GM11168 (cell line): ENCODE measurements around the gene C15orf39.
"Not testable (repeated sequence)": the region's sequence is repeated elsewhere in the genome, so short reads cannot be mapped to it uniquely, and the experiment has no call there.

Experiments
- in situ Hi-C: fragments of 300-500 bp; cut with MboI; formaldehyde crosslinking; loops from one replicate; pipeline ENCODE4 v1.12.0; 2022; ENCODE audit warnings: low sequenced_read_pairs; ENCODE audit not compliant: unreplicated experiment

Gene C15orf39

DNA sequence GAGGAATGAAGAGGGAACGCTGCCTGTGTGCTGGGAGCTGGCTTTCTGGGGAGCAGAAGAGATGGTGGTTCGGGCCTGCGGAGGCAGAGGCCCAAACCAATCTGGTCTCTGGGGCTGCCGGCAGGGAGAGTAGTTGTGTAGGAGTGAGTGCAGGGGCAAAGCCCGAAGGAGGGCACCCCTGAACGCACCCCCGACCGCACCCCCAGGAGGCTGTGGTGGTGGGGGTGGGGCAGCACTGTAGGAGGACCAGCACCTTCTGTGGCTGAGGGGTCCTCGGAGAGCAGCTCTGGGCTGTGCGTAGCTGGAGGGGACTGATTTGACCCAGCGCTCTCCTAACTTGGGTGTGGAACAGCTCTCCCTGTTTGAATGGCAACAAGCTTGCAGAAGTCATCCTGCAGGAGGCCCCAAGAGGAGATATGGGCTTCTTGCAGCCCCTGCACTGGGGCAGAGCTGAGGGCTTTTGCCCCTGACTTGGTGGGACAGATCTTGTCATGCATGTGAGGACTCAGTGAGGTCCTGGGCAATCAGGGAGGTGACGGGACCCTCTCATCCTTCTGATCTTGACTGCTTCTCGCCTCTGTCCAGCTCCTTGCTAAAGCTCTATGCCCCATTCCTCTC, 26.1 kb downstream of the C15orf39 start:
- in situ Hi-C loops: no loop called here

DNA sequence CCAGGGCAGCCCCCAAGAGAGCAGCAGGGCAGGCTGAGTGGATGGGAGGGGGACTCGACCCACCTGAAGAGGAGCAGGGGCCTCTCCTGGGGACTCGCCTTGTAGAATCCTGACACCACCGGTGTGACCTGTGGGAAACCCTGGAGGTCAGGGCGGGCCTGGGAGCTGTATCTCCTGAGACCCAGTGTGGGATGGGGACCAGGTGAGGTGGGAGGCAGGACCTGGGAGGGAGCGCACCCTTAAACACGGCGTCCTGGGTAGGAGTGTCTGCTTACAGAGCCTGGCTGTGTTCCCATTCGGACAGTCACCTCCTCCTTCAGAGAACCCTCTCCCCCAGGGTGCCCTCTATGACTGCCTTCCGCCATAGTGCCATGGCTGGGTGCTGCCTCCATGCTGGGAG, 27.1 kb downstream of the C15orf39 start:
- in situ Hi-C loops: no loop called here

DNA sequence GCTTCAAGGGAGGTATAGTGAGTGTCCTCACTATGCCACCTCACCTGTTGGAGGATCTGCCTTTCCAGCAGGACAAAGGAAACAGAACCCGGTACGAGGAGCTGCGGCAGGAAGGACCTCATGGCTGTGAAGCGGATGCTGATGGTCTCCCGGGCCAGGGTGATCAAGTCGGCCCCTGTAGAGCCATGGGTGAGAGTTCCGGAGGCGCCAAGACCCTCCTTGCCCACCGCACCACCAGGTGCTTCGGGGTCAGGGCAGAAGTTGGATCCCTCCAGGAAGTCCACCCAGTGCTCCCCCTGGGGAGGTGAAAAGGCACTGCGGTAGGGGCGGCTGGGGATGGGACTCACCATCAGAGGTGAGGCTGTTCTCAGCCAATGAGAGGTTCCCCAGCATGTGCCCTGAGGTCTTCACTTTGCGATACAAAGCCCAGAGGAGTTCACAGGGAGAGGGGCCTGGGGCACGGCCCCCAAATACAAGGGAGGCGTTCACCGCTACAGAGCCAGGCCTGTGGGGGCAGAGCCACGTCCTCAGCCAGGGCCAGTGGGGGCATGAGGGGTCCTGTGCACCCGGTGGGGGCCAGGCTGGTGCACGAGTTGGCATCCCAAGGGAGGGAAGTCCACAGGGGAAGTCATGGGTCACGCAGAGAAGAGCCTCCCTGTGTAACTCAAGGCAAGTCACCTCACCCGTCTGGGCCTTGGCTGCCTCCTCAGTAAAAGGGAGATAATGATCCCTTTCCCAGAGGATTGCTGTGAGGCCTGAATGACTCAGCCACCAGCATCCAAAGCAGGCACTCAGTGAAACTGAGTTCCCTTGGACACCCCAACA, 27.7 kb downstream of the C15orf39 start:
- in situ Hi-C loops: no loop called here

DNA sequence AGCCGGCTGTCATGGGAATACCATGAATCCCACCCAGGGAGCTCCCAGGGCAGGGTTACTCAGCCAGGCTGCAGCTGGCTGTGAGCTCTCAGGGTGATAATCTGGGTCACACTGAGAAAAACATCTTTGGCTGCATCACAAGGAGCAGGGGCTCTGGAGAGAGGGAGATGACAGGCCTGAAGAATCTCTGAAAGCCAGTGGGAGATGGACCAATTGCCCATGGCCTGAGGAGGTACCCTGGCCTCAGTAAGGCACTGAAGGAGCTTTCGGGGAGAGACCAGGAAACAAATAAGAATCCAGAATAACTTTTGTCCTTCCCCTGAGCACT, 28.3 kb downstream of the C15orf39 start:
- in situ Hi-C loops: no loop called here

DNA sequence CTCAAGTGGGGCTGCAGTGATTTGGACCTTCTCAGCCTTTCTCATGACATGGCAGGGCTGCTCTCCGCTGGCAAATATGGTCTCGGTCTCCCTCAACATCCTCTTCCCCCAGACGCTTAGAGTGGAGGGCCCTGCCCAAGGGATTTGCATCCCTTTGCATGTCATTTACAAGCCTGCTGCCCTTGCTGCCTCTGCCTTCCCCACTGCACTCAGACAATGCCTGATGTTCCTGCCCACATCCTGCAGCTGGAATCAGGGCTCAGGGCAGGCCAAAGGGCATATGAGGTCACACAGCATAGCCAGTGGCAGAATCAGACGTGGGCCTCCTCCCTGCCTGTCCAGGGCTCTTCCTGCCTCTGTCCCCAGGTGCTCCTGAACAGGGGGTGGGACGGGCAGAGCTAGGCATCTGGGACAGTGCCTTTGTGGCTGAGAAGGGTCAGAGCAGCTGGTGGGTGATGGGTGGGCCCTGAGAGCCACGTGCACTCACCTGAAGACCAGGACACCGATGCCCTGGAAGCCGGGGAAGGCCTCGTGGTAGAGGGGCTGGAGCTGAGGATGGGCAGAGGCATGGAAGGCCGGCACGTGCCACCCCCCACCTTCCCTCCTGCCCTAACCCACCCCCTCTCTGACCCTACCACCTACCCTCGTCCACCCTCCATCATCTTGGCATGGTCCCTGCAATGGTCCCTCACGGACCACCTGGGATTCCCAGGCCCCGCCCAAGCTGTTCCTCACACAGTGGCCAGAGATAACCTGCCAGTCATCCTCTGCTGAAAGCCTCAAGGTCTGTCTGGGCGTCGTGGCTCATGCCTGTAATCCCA, 29.1 kb downstream of the C15orf39 start:
- in situ Hi-C loops: no loop called here

DNA sequence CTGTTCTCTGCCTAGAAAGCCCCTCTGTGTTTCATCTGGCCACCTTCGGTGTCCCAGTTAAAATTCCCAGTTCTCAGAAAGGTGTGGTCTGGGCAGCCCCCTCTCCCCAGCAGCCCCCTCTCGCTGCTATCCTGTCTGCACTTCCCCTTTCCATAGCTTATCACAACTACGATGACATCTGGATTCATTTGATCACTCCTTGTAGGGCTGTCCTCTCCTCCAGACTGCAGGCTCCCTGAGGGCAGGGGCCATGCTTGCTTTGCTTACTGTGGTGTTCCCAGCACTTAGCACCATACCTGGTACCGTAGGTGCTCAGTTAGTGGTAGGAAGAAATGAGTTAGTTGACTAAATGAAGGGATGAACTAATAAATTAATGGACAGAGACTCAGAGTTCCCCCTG, 30.2 kb downstream of the C15orf39 start:
- in situ Hi-C loops: no loop called here

DNA sequence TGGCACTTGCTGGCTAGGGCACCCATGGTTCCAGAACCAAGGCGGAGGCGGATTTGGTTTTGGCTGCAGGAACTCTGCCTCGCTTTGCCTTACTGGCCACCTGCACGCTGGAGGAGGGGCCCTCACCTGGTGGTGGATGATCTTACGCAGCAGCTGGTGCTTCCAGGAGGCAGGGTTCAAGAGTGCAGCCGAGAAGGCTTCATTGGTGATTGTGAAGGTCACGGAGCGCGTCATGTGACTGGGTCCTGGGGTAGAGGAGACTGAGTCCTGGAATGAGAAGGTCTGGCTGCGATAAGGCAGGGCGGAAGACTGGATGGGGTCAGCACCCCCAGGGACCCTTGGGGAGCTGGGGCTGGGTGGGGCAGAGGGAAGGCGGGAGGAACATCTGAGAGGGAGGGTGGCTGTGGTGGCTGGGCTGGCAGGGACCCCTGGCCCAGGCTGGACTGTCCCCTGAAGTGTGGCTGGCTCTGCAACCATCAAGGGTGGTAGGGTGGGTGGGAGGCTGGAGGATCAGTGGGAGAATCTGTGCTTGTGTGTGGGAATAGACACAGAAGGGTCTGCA, 30.7 kb downstream of the C15orf39 start:
- in situ Hi-C loops: no loop called here

DNA sequence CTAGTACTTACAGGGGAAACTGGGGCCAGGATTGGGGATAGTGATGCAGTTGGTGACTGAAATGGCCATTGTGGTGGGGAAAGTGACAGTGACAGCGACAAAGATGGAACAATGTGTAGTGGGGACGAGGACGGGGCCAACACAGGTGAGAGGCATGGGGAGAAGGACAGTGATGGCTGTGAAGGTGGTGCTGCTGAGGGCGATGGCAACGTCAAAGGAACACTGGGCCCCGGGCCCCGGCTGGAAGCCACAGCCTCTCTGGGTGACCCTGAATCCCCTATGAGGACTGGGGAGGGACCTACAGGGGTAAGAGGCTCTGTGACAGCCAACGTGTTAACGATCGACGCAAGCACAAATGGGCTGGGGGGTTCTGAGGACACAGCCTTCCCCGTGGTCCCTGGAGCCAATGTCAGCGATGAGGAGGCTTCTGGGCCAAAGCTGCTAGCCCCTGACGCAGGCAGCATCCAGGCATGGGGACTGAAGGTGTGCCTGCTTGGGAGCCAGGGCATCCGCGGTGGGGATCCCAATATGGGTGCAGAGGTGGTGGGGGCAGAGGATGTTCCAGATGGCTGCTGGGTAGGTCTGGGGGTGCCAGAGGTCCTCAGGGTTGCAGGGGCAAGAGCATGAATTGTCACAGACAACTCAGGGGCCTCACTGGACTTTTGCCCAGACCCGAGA, 31.3 kb downstream of the C15orf39 start:
- in situ Hi-C loops: no loop called here

DNA sequence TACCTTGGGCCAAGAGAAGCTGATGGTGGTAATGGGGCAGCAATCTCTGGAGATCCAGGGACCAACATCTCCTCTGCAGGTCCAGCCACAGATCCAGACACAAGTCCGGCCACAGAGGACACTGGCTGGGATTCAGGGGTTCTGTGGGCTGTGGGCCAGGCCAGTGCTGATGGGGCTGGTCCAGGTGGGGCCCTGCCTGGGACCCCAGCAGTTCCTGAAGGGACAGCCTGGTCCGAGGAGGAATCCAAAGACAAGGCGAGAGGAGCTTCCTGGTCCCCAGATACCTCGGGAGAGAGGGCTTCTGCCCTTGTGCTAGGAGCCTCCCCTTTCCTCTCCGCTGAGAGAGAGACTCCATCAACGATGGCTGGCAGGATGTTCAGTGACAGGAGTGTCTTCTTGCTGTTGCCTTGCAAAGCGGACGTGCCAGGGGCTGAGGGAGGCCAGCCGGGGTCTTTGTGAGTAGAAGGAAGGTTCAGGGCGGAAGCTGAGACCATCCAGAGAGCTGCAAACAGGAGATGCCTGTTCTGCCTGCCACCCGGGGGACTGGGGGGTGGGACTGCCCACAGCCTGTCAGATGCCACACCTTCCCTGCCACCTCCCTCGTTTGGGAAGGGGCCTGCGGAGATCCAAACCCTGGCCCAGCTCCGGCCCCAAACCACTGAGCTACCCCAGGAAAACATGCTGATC, 32.0 kb downstream of the C15orf39 start:
- in situ Hi-C loops: no loop called here

DNA sequence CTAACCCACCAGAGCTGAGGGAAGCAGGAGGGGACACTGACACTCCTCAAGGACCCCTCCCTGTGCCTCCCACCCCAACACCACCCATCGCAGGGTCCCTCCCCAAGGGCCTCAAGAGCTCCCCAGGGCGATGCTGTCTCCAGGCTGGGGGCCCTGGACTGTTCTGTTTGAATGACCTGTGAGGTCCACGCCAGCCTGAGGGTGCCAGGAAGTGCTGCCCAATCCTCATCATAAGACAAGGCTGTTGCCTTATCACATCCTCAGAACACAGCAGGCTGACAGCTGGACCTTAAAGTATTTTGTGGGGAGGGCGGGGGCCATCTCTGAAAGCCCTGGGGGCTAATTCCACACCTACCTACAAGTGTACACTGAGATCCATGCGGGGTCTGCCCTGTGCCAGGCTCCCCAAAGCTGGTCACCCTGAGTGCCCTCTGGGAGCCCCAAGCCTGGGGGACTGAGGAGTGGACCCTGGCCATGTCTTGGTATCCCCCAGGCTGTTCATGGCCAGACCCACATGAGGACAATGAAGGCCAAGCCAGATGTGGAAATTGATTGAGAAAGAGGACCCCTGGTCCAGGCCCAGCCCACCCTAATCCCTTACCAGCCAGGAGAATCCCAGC, 32.6 kb downstream of the C15orf39 start:
- in situ Hi-C loops: no loop called here

DNA sequence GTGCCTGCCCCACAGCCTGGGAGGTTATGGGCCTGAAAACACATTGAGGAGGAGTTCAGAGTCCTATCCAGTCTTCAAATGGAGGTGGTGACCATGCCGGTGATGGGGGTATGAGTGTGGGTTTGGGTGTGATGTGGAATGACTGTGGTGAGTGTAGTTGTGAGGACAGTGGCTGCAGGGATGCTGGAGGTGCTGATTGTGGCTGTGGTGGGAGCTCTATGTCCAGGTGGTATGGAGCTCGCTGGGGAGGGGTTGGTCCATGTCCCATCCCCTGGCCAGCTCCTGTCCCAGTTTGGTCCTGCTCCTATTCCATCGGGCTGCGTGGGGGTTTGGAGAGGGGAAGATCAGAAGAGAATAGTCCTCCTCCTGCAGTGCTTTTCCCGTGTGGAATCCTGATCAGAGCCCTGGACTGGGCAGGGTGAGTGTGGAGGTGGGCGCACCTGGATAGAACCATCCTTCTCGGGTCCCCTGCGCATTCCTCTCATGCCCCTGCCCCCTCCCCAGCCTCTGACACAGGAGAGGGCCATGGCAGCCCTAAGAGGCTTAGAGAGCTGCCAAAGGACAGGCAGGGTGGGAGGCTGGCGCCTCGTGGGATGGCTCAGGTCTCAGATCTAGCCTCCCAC, 33.5 kb downstream of the C15orf39 start:
- in situ Hi-C loops: no loop called here

DNA sequence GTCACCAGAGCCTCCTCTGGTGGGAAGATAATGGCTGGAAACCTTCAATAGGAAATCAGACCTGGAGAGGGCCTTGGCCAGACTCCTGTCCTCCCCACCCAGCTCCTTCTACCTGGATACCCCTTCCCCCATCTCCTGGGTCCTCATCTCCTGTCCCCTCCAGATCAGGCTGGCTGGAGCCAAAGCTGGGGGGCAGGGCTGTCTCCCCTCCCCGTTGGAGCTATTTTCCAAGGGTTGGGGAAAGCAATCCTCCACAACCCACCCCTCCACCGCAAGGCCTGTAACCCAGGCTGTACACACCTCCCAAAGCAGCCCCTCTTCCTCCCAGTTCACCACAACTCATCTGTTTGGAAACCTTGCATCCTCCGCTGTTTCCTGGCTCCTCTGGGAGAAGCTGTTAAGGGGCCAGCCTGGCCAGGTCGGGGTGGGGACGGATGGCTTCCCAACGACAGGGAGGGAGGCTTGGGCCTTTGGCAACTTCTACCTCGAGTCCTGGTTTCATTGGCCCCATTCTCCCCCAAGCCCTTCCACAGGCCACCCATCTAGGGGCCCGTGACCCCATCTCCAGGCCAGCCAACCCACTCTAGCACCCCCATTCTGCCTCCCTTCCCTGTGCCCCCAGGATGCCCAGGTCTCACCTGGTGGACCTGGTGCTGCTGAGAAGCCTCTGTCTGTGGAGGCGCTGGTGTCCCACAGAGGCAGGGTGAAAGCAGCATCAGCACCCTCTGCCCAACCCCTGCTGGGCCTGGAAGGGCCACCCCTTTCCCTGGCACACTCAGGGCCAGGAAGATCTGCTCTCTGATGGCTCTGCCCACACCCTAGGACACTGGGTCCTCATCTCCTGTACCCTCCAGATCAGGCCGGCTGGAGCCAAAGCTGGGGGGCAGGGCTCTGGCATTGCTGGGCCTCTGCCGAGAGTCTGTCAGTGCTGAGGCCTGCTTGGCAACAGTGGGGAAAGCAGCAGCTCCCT, 34.4 kb downstream of the C15orf39 start:
- in situ Hi-C loops: no loop called here

DNA sequence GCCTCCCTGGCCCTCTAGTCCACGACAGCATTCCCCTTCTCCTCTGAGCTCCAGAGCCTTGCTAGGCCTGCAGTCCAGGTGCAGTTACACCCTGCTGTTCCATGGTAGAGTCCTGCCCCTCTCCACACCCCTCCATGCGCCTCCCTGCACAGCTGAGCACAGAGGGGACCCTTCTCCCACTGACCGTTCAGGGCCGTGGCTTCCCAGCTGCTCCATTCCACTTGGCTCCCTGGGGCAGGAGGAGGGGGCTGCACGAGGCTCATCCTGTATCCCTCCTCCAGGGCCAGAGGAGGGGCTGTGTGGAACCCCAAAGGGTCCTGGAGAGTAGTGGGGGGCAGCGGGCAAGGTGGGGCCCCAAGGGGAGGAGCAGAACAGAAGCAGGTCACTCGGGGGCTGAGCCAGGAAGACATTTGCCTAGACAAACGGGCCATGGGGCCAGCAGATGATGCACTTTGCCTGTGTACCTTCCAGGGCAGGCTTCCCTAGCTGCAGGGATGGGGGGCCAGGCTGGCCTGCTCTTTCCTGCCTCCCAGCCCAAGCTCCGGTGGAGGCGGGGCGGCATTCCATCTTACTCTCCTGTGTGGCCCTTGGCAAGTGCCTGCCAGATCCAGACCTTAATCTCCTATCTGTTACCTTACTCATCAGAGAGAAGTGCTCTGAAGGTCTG, 35.8 kb downstream of the C15orf39 start:
- in situ Hi-C loops: no loop called here

DNA sequence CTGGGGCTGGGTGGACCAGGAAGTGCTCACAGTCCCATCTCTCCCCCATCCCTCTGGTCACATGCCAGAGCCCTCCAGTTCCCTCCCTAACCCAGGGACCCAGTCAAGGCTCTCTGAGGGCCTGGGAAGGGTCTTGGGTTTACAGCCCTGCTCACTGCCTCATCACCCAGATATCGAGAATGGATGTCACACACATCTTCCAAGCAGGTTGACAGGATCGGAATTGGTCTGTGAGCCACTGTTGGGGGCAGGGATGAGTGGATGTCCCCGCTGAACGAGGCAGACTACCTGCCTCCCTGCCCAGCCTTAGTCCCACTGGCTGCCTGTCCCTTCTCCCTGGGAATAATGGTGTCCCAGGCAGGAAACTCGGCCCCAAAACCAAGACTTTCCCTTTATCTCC, 36.5 kb downstream of the C15orf39 start:
- in situ Hi-C loops: no loop called here

DNA sequence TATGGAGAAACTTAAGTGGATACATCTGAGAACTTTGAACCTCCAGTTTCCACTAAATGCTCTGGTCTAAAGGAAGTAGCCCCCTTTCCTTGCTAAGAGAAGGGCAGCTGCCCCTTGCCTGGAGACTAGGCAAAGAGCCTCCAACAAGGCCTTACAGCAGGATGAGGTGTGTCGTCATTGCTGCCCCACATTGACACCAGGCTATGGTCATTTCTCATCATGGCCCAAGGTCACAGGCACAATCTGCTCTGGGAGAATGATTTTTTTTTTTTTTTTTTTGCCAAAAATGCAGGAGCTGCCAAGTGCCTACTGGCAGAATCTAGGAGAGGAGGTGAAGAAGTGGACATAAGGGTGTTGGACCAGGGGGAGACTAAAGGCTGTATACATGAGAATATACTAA, 44.1 kb downstream of the C15orf39 start:
- in situ Hi-C loops: not testable (repeated sequence)

DNA sequence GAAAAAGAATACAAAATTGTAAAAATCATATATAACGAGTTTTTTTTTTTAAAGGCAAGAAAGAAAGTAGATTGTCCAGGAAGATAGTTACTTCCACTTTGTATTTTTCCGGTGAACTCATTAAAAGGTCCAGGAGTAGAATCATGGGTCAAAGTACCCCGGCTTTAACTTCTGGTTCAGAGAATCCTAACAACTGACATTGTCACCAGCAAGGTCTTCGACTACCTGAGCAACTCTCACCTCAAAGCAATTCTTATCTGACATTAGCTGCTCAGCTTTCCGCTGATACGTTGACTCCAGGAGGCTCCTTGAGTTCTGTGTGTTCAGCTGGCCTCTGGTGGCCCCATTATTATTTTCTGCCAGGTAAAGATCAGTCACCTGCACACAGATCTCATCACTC, 47.3 kb downstream of the C15orf39 start:
- in situ Hi-C loops: not testable (repeated sequence)

DNA sequence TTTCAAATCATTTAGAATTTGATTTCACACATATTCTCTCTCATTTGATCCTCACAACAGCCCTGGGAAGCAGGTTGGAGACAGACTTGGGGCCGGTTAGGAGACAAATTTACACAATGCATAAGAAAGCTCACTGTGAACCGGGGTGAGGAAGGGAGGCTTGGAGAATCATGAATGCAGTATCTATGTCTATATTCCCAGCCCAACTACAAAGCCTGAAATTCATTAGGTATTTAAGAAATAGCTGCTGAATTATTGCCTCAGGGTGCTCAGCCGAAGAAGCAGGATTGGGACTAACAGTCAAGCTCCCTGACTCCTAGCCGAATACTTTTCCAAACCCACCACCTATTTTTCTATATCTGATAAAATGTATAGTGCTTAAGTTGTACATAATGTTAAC, 48.0 kb downstream of the C15orf39 start:
- in situ Hi-C loops: no loop called here
